ENCODE data around the gene KLHL41.
"Not testable (repeated sequence)": the region's sequence is repeated elsewhere in the genome, so short reads cannot be mapped to it uniquely, and the experiment has no call there.

KLHL41 gene

GRCh38 chr2:169486487-169486886, 23.0 kb upstream of the KLHL41 start:
- Mint-ChIP-seq H3K27ac (no peak overlapping the region), H3K27me3 (no peaks in the 10 kb centered on the region), H3K36me3 (ENCODE audit: low read depth) (peaks cover 35% of the 10 kb centered on the region), H3K4me3 (no peak overlapping the region), H3K9me3 (no peaks in the 10 kb centered on the region), H3K4me1 (ENCODE audit: low read depth) (peaks cover 3% of the 10 kb centered on the region)
- DNase-seq: no peak

- DNase-seq: no peak
- Mint-ChIP-seq H3K27me3 (no peaks in the 10 kb centered on the region), H3K27ac (no peak overlapping the region), H3K4me3 (no peak overlapping the region), H3K36me3 (ENCODE audit: low read depth) (peaks cover 26% of the 10 kb centered on the region), H3K9me3 (no peaks in the 10 kb centered on the region), H3K4me1 (ENCODE audit: low read depth) (peaks cover 3% of the 10 kb centered on the region)
These were observed 18.7 kb upstream of the KLHL41 start for GRCh38 chr2:169490834-169491233.

- Mint-ChIP-seq H3K9me3 (no peaks in the 10 kb centered on the region), H3K27me3 (no peaks in the 10 kb centered on the region), H3K4me3 (no peak overlapping the region), H3K4me1 (ENCODE audit: low read depth) (peaks cover 3% of the 10 kb centered on the region), H3K27ac (no peak overlapping the region), H3K36me3 (ENCODE audit: low read depth) (peaks cover 24% of the 10 kb centered on the region)
- DNase-seq: no peak
These were observed 18.1 kb upstream of the KLHL41 start for GRCh38 chr2:169491378-169491777.

- Mint-ChIP-seq H3K9me3 (no peaks in the 10 kb centered on the region), H3K4me3 (no peak overlapping the region), H3K27ac (no peak overlapping the region), H3K4me1 (ENCODE audit: low read depth) (no peaks in the 10 kb centered on the region), H3K36me3 (ENCODE audit: low read depth) (peaks cover 21% of the 10 kb centered on the region), H3K27me3 (no peaks in the 10 kb centered on the region)
- no peak for DNase-seq
These were observed 16.1 kb upstream of the KLHL41 start for GRCh38 chr2:169493360-169493759.

GRCh38 chr2:169495310-169495928, 14.1 kb upstream of the KLHL41 start:
- no peaks in the 10 kb centered on the region for H3K9me3 Mint-ChIP-seq
- no peaks in the 10 kb centered on the region for H3K4me1 Mint-ChIP-seq (ENCODE audit: low read depth)
- no peak overlapping the region for H3K27ac Mint-ChIP-seq
- DNase-seq: no peak
- H3K4me3 Mint-ChIP-seq: no peak overlapping the region
- H3K27me3 Mint-ChIP-seq: no peaks in the 10 kb centered on the region
- peaks cover 17% of the 10 kb centered on the region for H3K36me3 Mint-ChIP-seq (ENCODE audit: low read depth)

GRCh38 chr2:169504651-169505050, 4.9 kb upstream of the KLHL41 start:
- H3K4me3 Mint-ChIP-seq: no peak overlapping the region
- no peak for DNase-seq
- H3K36me3 Mint-ChIP-seq (ENCODE audit: low read depth): peaks cover 22% of the 10 kb centered on the region

GRCh38 chr2:169507698-169508097, 1.8 kb upstream of the KLHL41 start:
- Mint-ChIP-seq H3K4me1 (ENCODE audit: low read depth) (peaks cover 8% of the 10 kb centered on the region), H3K9me3 (no peaks in the 10 kb centered on the region), H3K4me3 (no peak overlapping the region), H3K36me3 (ENCODE audit: low read depth) (peaks cover 22% of the 10 kb centered on the region), H3K27ac (no peak overlapping the region), H3K27me3 (no peaks in the 10 kb centered on the region)
- no peak for DNase-seq

More at GRCh38 chr2:169504651-169505050, 4.9 kb upstream of the KLHL41 start:
- Mint-ChIP-seq H3K27me3 (no peaks in the 10 kb centered on the region), H3K4me1 (ENCODE audit: low read depth) (peaks cover 8% of the 10 kb centered on the region), H3K27ac (no peak overlapping the region), H3K9me3 (no peaks in the 10 kb centered on the region)

- no peak overlapping the region for H3K27ac Mint-ChIP-seq
- H3K4me1 Mint-ChIP-seq (ENCODE audit: low read depth): peaks cover 8% of the 10 kb centered on the region
- no peak overlapping the region for H3K4me3 Mint-ChIP-seq
- peaks cover 5% of the 10 kb centered on the region for H3K36me3 Mint-ChIP-seq (ENCODE audit: low read depth)
- no peak for DNase-seq
- H3K9me3 Mint-ChIP-seq: no peaks in the 10 kb centered on the region
- H3K27me3 Mint-ChIP-seq: no peaks in the 10 kb centered on the region
These were observed 453 bp downstream of the KLHL41 start for GRCh38 chr2:169509955-169510354.

GRCh38 chr2:169510496-169510895, 994 bp downstream of the KLHL41 start:
- Mint-ChIP-seq H3K4me3 (no peak overlapping the region), H3K9me3 (no peaks in the 10 kb centered on the region), H3K27ac (no peak overlapping the region), H3K4me1 (ENCODE audit: low read depth) (peaks cover 8% of the 10 kb centered on the region), H3K27me3 (no peaks in the 10 kb centered on the region), H3K36me3 (ENCODE audit: low read depth) (no peaks in the 10 kb centered on the region)
- no peak for DNase-seq

- peaks cover 8% of the 10 kb centered on the region for H3K4me1 Mint-ChIP-seq (ENCODE audit: low read depth)
- no peak overlapping the region for H3K27ac Mint-ChIP-seq
- no peaks in the 10 kb centered on the region for H3K9me3 Mint-ChIP-seq
- no peaks in the 10 kb centered on the region for H3K27me3 Mint-ChIP-seq
- no peaks in the 10 kb centered on the region for H3K36me3 Mint-ChIP-seq (ENCODE audit: low read depth)
- no peak for DNase-seq
- no peak overlapping the region for H3K4me3 Mint-ChIP-seq
These were observed 2.3 kb downstream of the KLHL41 start for GRCh38 chr2:169511818-169512217.

GRCh38 chr2:169512525-169512924, 3.0 kb downstream of the KLHL41 start:
- DNase-seq: no peak
- H3K27ac Mint-ChIP-seq: no peak overlapping the region
- H3K9me3 Mint-ChIP-seq: no peaks in the 10 kb centered on the region
- H3K36me3 Mint-ChIP-seq (ENCODE audit: low read depth): no peaks in the 10 kb centered on the region
- no peaks in the 10 kb centered on the region for H3K27me3 Mint-ChIP-seq
- H3K4me3 Mint-ChIP-seq: no peak overlapping the region
- peaks cover 6% of the 10 kb centered on the region for H3K4me1 Mint-ChIP-seq (ENCODE audit: low read depth)

GRCh38 chr2:169513094-169513493, 3.6 kb downstream of the KLHL41 start:
- no peaks in the 10 kb centered on the region for H3K36me3 Mint-ChIP-seq (ENCODE audit: low read depth)

GRCh38 chr2:169513926-169514325, 4.4 kb downstream of the KLHL41 start:
- H3K9me3 Mint-ChIP-seq: no peaks in the 10 kb centered on the region
- H3K4me1 Mint-ChIP-seq (ENCODE audit: low read depth): no peaks in the 10 kb centered on the region
- H3K27ac Mint-ChIP-seq: no peak overlapping the region
- DNase-seq: no peak
- H3K27me3 Mint-ChIP-seq: no peaks in the 10 kb centered on the region
- H3K4me3 Mint-ChIP-seq: no peak overlapping the region
- H3K36me3 Mint-ChIP-seq (ENCODE audit: low read depth): no peaks in the 10 kb centered on the region

More at GRCh38 chr2:169513094-169513493, 3.6 kb downstream of the KLHL41 start:
- no peaks in the 10 kb centered on the region for H3K27me3 Mint-ChIP-seq
- no peak for DNase-seq
- H3K4me3 Mint-ChIP-seq: no peak overlapping the region
- peaks cover under 1% of the 10 kb centered on the region for H3K4me1 Mint-ChIP-seq (ENCODE audit: low read depth)
- H3K27ac Mint-ChIP-seq: no peak overlapping the region
- no peaks in the 10 kb centered on the region for H3K9me3 Mint-ChIP-seq

GRCh38 chr2:169514758-169515157, 5.3 kb downstream of the KLHL41 start:
- not testable (repeated sequence) for H3K4me1 Mint-ChIP-seq (ENCODE audit: low read depth); H3K4me3 Mint-ChIP-seq; H3K27ac Mint-ChIP-seq; DNase-seq; H3K27me3 Mint-ChIP-seq; H3K36me3 Mint-ChIP-seq (ENCODE audit: low read depth); H3K9me3 Mint-ChIP-seq

- not testable (repeated sequence) for H3K4me1 Mint-ChIP-seq (ENCODE audit: low read depth); H3K36me3 Mint-ChIP-seq (ENCODE audit: low read depth); DNase-seq; H3K27ac Mint-ChIP-seq; H3K9me3 Mint-ChIP-seq; H3K27me3 Mint-ChIP-seq; H3K4me3 Mint-ChIP-seq
These were observed 7.0 kb downstream of the KLHL41 start for GRCh38 chr2:169516488-169516995.

- Mint-ChIP-seq H3K36me3 (ENCODE audit: low read depth) (peaks cover 5% of the 10 kb centered on the region), H3K4me3 (no peak overlapping the region), H3K27ac (no peak overlapping the region), H3K9me3 (no peaks in the 10 kb centered on the region), H3K27me3 (no peaks in the 10 kb centered on the region), H3K4me1 (ENCODE audit: low read depth) (no peaks in the 10 kb centered on the region)
- no peak for DNase-seq
These were observed 11.4 kb downstream of the KLHL41 start for GRCh38 chr2:169520896-169521295.
